Measurements from ENCODE around the gene NAV1. TPM values are rescaled to one million over a fixed set of nuclear protein-coding genes. Genes with fewer than 3 reads are reported as not detected.

The NAV1 gene
- total RNA-seq, 1 experiment from 2014 or later = 51.0 TPM

- TF ChIP-seq ZNF532 (CRISPR knock-in tag; IDR thresholded peaks at IDR 0.05; ENCODE audit: borderline replicate concordance) (no peak), TCF7 (CRISPR knock-in tag; IDR thresholded peaks at IDR 0.05; ENCODE audit: low read depth) (no peak)
Observed at GRCh38 chr1:201587729-201588128, 48.8 kb downstream of the NAV1 start (continued).

Other genes with a start within 250 kb of the NAV1 start
- gene TNNT2, start 161.4 kb upstream of the NAV1 start, total RNA-seq (2021) = 6.1 to 10.1 TPM (median 7.9 TPM) in 3 replicates
- 14.5 to 15.6 TPM (median 14.9 TPM) in 3 replicates for gene LAD1, start 139.8 kb upstream of the NAV1 start, total RNA-seq (2021)
- gene TNNI1, start 117.4 kb upstream of the NAV1 start, total RNA-seq (2021) = 0.34 to 0.50 TPM (median 0.44 TPM) in 3 replicates
- gene PHLDA3, start 69.9 kb upstream of the NAV1 start, total RNA-seq (2021) = 53.9 to 95.1 TPM (median 59.7 TPM) in 3 replicates
- 10.7 to 15.4 TPM (median 14.3 TPM) in 3 replicates for gene CSRP1, start 32.0 kb upstream of the NAV1 start, total RNA-seq (2021)